ENCODE measurements around the gene GLYATL3. TPM values are rescaled to one million over a fixed set of nuclear protein-coding genes. Genes with fewer than 3 reads are reported as not detected.
A peak's percentile ranks its signal among the peaks of the same experiment; 100 is the strongest.
"Not testable (repeated sequence)": the region's sequence is repeated elsewhere in the genome, so short reads cannot be mapped to it uniquely, and the experiment has no call there.

Gene GLYATL3
- 0.48 TPM for total RNA-seq (ENCODE audit: insufficient read depth, low replicate concordance)

DNA sequence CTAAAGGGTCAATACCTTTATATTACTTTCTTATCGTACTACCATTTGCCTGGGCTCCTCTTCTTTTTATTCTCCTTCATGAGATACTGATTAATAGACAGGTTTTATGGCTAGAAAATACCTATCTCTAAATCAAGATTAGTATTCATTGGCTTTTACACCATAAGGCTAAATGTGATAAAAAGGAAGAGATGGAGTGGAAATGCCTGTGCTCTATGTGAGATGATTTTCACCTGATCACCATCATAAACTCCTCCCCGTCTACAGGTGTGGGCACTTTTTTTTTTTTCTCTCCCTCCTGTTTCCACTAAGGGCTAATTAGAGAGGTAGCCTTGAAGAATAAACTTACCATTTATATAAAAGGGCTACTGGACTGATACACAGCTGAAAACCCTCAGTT is at the start of gene GLYATL3:
Gene GLYATL3 (plus strand): TSS at position 301 of the 400 bp plus-strand sequence. CDS start 12,068 bp downstream, outside the sequence.
- no peak for DNase-seq (ENCODE audit: low spot score)

DNA sequence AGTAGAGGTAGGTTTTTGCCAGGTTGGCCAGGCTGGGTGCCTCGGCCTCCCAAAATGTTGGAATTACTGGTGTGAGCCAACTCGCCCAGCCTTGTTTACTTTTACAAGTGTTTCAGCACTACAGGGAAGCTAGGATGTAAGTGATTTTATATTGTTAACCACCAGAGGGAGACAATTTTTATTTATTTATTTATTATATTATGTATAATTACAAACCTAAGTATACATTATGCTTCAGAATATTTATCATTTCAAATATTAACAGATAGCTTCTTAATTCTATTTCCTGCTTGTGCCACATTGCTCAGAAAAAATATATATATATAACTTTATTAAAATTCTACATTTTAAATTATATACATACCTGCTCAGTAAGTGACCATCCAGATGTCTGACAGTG is 46.5 kb upstream of the GLYATL3 start:
- no peak for DNase-seq (ENCODE audit: low spot score)

- no peak for DNase-seq (ENCODE audit: low spot score)
Measured at GRCh38 chr6:49454787-49455709, 44.7 kb upstream of the GLYATL3 start.

- no peak for DNase-seq (ENCODE audit: low spot score)
Measured at GRCh38 chr6:49457771-49458170, 42.0 kb upstream of the GLYATL3 start.

GRCh38 chr6:49462071-49462470 is 37.7 kb upstream of the GLYATL3 start:
- DNase-seq (ENCODE audit: low spot score) = no peak

DNA sequence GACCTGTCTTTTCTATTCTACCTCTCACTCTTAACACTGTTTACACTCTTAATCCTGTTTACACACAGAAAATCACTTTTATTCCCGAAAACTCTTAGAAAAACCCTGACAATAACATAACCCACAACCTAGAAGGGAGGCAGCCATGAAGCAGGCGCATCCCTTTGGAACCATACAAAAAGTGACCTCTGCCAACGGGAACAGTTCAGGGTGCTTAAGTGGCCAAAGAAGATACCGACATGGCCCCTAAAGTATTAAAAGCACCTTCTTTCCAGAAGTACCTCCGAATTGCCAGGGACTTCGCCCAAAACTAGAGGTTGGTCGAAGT is 37.2 kb upstream of the GLYATL3 start:
- no peak for DNase-seq (ENCODE audit: low spot score)

DNA sequence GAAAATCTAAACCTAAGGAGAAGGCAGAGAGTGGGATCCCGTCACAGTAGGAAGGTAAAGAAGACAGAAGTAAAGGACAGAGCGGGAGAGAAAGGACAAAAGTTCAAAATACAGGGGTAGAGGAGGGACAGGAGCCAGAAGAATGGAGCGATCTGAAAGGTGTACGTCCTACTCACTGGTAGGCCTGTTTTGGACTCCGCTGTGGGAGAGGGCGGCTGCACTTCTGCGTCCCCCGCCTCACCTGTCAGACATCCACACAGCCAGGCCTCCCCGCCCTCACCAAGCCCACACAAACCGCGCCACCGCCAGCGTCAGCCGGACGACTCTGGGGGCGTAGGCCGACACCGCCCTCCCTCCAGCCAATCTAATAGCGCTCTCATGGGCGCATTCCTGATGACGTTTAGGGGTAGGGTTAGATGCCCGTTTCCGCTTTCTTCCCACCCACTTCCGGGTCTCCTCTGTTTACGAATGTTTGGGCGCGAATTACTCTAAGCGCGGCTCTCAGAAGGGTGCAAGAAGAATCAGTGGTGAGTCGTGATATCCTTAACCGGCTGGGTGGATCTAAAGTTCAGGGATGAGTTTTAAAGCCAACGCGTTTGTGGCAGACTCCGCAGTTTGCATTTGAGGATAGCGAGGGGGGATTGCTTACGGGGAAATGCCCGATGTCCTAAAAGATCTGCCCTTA is 36.7 kb upstream of the GLYATL3 start, which contains the start of the genes CENPQ and MMUT:
Gene CENPQ (plus strand): TSS at position 444 of the 685 bp plus-strand sequence. CDS start 6,807 bp downstream, outside the sequence.
Gene MMUT (minus strand): TSS at position 327 of the 685 bp plus-strand sequence. CDS start 3,787 bp downstream, outside the sequence.
- DNase-seq (ENCODE audit: low spot score) = peak; percentile 98

- no peak for DNase-seq (ENCODE audit: low spot score)
Measured at GRCh38 chr6:49463612-49463967, 36.1 kb upstream of the GLYATL3 start.

DNA sequence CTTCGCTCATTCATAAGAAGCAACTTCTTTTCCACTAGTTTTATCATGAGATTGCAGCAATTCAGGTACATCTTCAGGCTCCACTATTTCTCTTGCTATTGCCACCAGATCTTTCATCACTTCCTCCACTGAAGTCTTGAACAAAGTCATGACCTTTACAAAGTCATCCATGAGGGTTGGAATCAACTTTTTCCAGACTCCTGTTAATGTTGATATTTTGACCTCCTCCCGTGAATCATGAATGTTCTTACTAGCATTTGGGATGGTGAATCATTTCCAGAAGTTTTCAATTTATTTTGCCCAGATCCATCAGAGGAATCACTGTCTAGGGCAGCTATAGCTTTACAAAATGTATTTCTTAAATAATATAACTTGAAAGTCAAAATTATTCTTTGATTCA is 35.0 kb upstream of the GLYATL3 start:
- DNase-seq (ENCODE audit: low spot score) = no peak

DNA sequence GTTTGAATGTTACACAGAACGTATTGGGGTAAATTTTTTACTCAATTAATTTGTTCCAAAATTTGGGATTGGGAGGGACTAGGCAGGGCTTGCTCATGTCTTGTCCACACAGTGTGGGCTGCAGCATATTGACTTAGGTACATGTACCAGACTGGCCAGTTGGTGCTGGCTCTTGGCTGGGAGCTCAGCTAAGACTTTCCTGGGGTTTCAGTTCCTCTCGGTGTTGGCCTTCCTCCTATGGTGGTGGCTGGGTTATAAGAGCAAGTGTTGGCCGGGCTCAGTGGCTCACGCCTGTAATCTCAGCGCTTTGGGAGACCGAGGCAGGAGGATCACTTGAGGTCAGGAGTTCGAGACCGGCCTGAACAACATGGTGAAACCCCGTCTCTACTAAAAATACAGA is 31.7 kb upstream of the GLYATL3 start:
- DNase-seq (ENCODE audit: low spot score) = no peak

GRCh38 chr6:49476564-49476963 is 23.2 kb upstream of the GLYATL3 start:
- DNase-seq (ENCODE audit: low spot score) = not testable (repeated sequence)

- DNase-seq (ENCODE audit: low spot score) = no peak
Measured at GRCh38 chr6:49479308-49479970, 20.3 kb upstream of the GLYATL3 start.

- DNase-seq (ENCODE audit: low spot score) = not testable (repeated sequence)
Measured at GRCh38 chr6:49481846-49482245, 17.9 kb upstream of the GLYATL3 start.

DNA sequence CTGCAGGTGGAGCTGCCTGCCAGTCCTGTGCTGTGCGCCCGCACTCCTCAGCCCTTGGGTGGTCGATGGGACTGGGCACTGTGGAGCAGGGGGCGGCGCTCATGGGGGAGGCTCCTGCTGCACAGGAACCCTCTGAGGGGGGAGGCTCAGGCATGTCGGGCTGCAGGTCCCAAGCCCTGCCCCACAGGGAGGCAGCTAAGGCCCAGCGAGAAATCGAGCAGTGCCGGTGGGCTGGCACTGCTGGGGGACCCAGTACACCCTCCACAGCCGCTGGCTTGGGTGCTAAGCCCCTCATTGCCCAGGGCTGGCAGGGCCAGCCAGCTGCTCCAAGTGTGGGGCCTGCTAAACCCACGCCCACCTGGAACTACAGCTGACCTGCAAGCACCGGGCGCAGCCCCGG is 16.3 kb upstream of the GLYATL3 start:
- DNase-seq (ENCODE audit: low spot score) = not testable (repeated sequence)

- no peak for DNase-seq (ENCODE audit: low spot score)
Measured at GRCh38 chr6:49490633-49491032, 9.1 kb upstream of the GLYATL3 start.

DNA sequence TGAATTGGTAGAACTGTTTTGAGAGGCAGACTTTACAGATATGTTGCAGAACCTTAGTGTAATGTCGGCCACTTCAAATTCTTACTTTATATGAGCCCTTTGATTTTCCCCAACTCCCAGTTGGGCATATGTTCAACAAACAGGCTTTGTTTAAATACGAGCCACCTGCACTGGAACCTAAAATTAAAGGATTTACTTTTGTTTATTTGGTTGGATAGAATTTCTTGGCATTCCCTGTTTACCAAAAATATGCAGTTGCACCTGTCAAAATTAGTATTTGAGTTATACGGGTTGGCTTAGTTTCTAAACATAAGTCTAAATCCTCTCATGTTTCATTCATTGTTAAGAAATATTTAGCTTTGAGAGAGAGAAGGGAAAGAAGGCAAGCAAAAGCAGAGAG is 2.4 kb upstream of the GLYATL3 start:
- DNase-seq (ENCODE audit: low spot score) = no peak

GRCh38 chr6:49499126-49499525 is 597 bp upstream of the GLYATL3 start:
- no peak for DNase-seq (ENCODE audit: low spot score)

GRCh38 chr6:49504666-49505065 is 4.9 kb downstream of the GLYATL3 start:
- no peak for DNase-seq (ENCODE audit: low spot score)

DNA sequence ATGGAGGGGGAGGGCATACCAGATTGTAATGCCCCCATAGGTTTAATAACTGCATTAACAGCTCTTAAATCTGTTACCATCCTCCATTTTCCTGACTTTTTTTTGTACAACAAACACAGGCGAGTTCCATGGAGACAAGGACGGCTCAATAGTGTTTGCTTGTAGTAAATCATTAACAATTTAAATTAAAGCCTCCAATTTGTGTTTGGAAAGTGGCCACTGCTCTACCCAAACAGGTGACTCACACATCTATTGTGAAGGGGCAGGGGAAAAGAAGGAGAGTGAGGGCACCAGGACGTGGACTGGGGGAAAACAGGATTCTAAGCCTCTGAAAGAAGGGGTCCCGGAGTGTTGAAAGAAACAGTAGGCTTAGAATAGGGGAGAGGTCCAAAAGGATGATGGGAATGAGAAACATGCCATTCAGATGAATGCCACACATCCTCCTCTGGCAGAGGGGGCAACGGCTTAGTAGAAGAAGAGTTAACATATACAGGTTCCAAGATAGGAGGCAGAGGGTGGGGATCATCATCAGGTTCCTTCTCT is 6.9 kb downstream of the GLYATL3 start:
- no peak for DNase-seq (ENCODE audit: low spot score)

- no peak for DNase-seq (ENCODE audit: low spot score)
Measured at GRCh38 chr6:49509342-49509741, 9.6 kb downstream of the GLYATL3 start.

DNA sequence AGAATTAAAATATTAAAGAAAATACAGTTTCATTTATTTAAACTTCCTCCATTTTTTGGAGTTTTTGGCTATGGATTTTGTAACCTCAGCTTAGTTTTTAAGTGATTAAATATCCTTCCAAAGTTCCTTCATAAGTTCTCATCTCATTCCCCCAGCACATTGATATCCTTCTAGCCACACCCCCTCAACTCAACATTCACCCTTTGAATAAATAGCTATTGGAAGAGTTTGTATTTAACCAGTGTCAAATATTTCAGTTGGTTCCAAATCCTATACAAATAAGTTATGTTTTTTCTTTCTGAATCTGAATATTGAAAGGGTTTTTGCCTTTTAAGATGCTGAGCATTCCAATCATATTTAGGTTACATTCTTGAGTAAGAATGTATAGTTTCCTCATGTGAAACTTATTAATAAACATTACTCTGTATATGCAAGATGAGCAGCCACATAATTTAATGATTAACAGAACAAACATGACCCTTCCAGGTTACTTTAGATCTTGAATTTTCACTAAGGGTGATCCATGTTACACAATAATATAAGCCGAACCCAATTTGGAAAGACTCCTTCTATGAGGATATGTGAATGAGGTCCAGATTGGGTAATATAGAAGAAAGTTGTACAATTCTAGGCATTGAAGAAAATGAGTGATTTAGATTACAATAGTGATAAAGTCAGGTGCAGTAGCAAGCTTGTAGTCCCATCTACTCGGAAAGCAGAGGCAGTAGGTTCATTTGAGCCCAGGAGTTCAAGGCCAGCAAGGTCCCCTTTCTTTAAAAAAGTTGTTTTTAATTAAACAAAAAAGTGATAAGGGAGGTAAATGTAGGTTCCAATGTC is 13.6 kb downstream of the GLYATL3 start:
- no peak for DNase-seq (ENCODE audit: low spot score)
